ENCODE measurements around the gene SMC5.

SMC5 gene

DNA sequence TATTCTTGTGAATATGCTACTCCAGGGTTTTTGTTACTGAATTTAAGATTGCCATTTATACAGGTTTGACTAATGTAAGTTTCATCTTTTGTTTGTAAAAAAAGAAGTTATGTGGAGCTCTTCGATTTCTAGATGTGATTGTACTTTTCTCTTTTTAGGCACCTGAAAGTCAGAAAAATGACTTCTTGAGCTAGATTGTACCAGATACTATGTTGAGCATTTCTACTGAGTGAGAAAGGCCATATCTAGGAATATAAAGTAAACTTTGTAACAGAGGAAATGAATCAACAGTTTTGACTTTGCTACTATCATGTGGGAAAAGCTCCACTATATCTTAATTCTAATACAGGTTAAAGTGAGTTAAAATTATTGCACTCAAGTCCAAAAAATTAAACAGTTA lies 25.1 kb downstream of the SMC5 start:
- no peak for TF ChIP-seq EZH2phosphoT487 (IDR thresholded peaks at IDR 0.05; ENCODE audit: borderline replicate concordance)
- TF ChIP-seq, protein P1, sequence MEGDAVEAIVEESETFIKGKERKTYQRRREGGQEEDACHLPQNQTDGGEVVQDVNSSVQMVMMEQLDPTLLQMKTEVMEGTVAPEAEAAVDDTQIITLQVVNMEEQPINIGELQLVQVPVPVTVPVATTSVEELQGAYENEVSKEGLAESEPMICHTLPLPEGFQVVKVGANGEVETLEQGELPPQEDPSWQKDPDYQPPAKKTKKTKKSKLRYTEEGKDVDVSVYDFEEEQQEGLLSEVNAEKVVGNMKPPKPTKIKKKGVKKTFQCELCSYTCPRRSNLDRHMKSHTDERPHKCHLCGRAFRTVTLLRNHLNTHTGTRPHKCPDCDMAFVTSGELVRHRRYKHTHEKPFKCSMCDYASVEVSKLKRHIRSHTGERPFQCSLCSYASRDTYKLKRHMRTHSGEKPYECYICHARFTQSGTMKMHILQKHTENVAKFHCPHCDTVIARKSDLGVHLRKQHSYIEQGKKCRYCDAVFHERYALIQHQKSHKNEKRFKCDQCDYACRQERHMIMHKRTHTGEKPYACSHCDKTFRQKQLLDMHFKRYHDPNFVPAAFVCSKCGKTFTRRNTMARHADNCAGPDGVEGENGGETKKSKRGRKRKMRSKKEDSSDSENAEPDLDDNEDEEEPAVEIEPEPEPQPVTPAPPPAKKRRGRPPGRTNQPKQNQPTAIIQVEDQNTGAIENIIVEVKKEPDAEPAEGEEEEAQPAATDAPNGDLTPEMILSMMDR (conservative IDR thresholded peaks at IDR 0.05; ENCODE audit: low read length) = no peak
- no peaks in the 10 kb centered on the region for H3K27me3 ChIP-seq (ENCODE audit: insufficient read depth, low read length, poor library complexity, severe bottlenecking)
- H3K4me3 ChIP-seq (ENCODE audit: low read length, poor library complexity, severe bottlenecking) = no peak overlapping the region
- H4K20me1 ChIP-seq (ENCODE audit: insufficient read depth, low read length, poor library complexity, severe bottlenecking) = peaks cover 8% of the 10 kb centered on the region
- H3K4me2 ChIP-seq (ENCODE audit: low read depth, low read length, poor library complexity, severe bottlenecking) = no peak overlapping the region
- no peak overlapping the region for H2AFZ ChIP-seq (ENCODE audit: low read length)
- peaks cover 5% of the 10 kb centered on the region for H3K4me1 ChIP-seq (ENCODE audit: insufficient read depth, low read length, poor library complexity, severe bottlenecking)
- peaks cover 4% of the 10 kb centered on the region; the same call in 1 of the 2 replicates for H3K79me2 ChIP-seq (ENCODE audit: insufficient read depth, low read length)
- H3K36me3 ChIP-seq (ENCODE audit: insufficient read depth, low read length) = peaks cover 86% of the 10 kb centered on the region
- no peak overlapping the region for H3K9ac ChIP-seq (ENCODE audit: low read depth, low read length, poor library complexity, severe bottlenecking)
- no peaks in the 10 kb centered on the region for H3K9me3 ChIP-seq (ENCODE audit: insufficient read depth, low read depth, low read length)
- no peaks in the 10 kb centered on the region for H3F3A ChIP-seq (ENCODE audit: low read depth)
- no peaks in the 10 kb centered on the region for H3K9me2 ChIP-seq (replicated peaks; ENCODE audit: low read depth, low read length)

DNA sequence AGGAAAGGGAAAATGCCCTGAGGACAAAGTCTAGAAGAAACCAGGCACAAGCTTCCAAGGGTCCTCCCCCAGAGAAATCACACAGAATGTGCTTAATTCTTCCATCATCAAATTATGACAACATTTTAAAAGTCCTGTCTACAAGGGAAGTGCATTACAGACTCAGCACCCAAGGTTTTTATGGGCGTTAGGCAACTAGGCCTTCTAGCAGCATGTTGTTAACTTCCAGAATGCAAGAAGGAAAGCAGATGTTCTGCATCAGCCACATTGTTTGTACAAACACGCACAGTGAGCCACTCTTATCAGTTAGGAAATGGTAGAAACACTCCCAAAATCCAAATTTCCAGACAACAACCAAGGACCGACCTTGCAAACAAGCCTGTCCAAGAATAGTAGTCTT lies 26.5 kb downstream of the SMC5 start:
- no peak for TF ChIP-seq EZH2phosphoT487 (IDR thresholded peaks at IDR 0.05; ENCODE audit: borderline replicate concordance)
- TF ChIP-seq, protein P1 (conservative IDR thresholded peaks at IDR 0.05; ENCODE audit: low read length) = no peak
- Histone ChIP-seq H3K4me2 (ENCODE audit: low read depth, low read length, poor library complexity, severe bottlenecking) (no peak overlapping the region), H3K4me3 (ENCODE audit: low read length, poor library complexity, severe bottlenecking) (no peak overlapping the region), H3F3A (ENCODE audit: low read depth) (no peaks in the 10 kb centered on the region), H3K9ac (ENCODE audit: low read depth, low read length, poor library complexity, severe bottlenecking) (no peak overlapping the region), H2AFZ (ENCODE audit: low read length) (no peak overlapping the region), H3K9me3 (ENCODE audit: insufficient read depth, low read depth, low read length) (no peaks in the 10 kb centered on the region), H3K9me2 (replicated peaks; ENCODE audit: low read depth, low read length) (no peaks in the 10 kb centered on the region), H3K27me3 (ENCODE audit: insufficient read depth, low read length, poor library complexity, severe bottlenecking) (no peaks in the 10 kb centered on the region), H3K4me1 (ENCODE audit: insufficient read depth, low read length, poor library complexity, severe bottlenecking) (peaks cover 5% of the 10 kb centered on the region), H3K36me3 (ENCODE audit: insufficient read depth, low read length) (peaks cover 86% of the 10 kb centered on the region), H3K79me2 (ENCODE audit: insufficient read depth, low read length) (0 out of 2 replicates have a peak, but pooled peaks cover 9% of the 10 kb centered on the region), H4K20me1 (ENCODE audit: insufficient read depth, low read length, poor library complexity, severe bottlenecking) (peaks cover 8% of the 10 kb centered on the region)

DNA sequence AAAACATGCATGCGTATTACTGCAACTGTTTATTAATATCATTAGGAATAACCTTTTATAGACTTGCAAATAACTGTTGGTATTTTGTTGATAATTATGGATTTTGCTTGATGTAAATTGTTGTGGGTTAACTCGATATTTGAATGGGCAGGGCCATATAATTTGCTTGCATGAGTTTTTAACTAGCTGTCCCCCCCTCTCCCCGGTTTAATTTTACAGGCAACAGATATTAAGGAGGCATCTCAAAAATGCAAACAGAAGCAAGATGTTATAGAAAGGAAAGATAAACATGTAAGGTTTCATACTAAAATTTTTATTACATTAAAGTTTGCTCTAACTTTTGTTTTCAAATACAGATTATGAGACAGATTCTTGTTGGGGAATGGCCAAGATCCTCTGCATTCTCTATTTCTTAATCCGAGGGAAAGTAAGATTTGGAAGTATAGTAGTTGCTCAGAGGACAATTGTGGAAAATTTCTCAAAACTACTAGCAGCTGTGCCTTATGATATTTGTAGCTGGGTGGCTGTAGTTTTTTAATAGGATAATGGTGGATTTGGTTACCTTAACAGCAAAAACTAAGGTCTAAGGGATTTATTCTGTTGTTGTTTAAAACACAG lies 27.3 kb downstream of the SMC5 start:
- no peak overlapping the region for H3K9ac ChIP-seq (ENCODE audit: low read depth, low read length, poor library complexity, severe bottlenecking)
- H3F3A ChIP-seq (ENCODE audit: low read depth) = no peaks in the 10 kb centered on the region
- H3K9me2 ChIP-seq (replicated peaks; ENCODE audit: low read depth, low read length) = no peaks in the 10 kb centered on the region
- peaks cover 8% of the 10 kb centered on the region for H4K20me1 ChIP-seq (ENCODE audit: insufficient read depth, low read length, poor library complexity, severe bottlenecking)
- H3K4me2 ChIP-seq (ENCODE audit: low read depth, low read length, poor library complexity, severe bottlenecking) = no peak overlapping the region
- H3K4me3 ChIP-seq (ENCODE audit: low read length, poor library complexity, severe bottlenecking) = no peak overlapping the region
- no peak for TF ChIP-seq EZH2phosphoT487 (IDR thresholded peaks at IDR 0.05; ENCODE audit: borderline replicate concordance)
- TF ChIP-seq, protein P1 (conservative IDR thresholded peaks at IDR 0.05; ENCODE audit: low read length) = no peak
- peaks cover 5% of the 10 kb centered on the region for H3K4me1 ChIP-seq (ENCODE audit: insufficient read depth, low read length, poor library complexity, severe bottlenecking)
- H2AFZ ChIP-seq (ENCODE audit: low read length) = no peak overlapping the region
- 0 out of 2 replicates have a peak, but pooled peaks cover 14% of the 10 kb centered on the region for H3K79me2 ChIP-seq (ENCODE audit: insufficient read depth, low read length)
- H3K27me3 ChIP-seq (ENCODE audit: insufficient read depth, low read length, poor library complexity, severe bottlenecking) = no peaks in the 10 kb centered on the region
- peaks cover 5% of the 10 kb centered on the region; the same call in 1 of the 2 replicates for H3K9me3 ChIP-seq (ENCODE audit: insufficient read depth, low read depth, low read length)
- peaks cover 85% of the 10 kb centered on the region for H3K36me3 ChIP-seq (ENCODE audit: insufficient read depth, low read length)

Measured in Loucy (cell line).